ENCODE results near the gene FBXL4. TPM values are rescaled to one million over a fixed set of nuclear protein-coding genes. Genes with fewer than 3 reads are reported as not detected.
A peak's percentile ranks its signal among the peaks of the same experiment; 100 is the strongest.

The FBXL4 gene
- polyA plus RNA-seq, 1 donor, result 8.3 TPM

DNA sequence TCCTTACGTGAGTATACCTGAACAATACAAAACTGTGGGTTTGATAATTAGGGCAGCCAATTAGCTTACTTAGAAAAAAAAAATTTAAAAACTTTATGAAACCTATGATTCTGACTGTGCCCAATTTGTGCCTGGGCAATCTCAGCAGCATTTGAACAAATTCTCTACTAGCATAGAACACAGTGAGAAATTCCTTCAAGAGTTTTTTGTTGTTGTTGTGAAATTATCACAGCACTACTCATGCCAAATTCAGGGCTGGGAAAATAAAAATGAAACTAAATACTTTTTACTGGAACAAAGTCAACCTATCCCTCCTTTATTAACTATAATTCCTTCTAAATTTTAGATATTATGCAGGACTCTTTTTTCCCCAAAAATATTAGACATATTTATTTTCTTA lies 70.5 kb downstream of the FBXL4 start:
- DNase-seq, result no peak

DNA sequence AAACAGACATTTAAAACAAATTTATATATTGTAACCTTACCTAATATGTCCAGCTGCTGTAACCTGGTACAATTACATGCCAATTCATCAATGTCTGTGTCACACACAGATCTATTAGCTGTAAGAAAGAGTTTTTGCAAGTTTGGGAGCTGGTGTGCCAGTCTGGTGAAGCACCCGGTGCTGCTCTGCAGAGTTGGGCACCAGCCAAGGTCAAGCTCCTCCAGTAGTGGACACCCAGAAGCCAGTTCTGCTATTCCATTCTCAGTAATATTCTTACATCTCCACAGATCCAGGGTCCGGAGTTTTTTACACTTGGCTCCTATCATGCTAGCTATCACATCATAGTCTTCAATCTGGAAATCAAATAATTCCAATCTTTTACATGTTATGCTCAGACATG lies 72.4 kb downstream of the FBXL4 start:
- no peak for DNase-seq

- DNase-seq, result no peak
These were observed 75.9 kb downstream of the FBXL4 start for GRCh38 chr6:98871821-98872220.

GRCh38 chr6:98871057-98871456 lies 76.7 kb downstream of the FBXL4 start:
- DNase-seq, result no peak

DNA sequence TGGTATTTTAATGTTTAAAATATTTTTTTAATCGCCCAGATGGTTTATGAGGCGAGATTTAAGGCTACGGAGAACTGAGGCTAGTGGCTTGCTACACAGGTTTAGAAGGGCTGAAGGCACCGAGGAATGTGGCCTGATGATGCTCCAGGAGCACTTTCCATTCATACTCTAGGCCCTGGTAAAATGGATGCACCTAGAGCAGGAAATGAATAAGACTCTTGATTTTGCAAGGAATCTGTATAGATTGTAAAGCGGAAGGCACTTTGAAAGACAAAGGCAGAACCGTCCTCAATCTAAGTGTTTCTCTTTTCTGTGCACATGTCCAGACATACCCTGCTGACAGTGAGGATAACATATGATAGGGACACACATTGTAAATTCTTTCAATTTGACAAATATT lies 83.2 kb downstream of the FBXL4 start:
- DNase-seq, result no peak

GRCh38 chr6:98848539-98849242 lies 99.1 kb downstream of the FBXL4 start:
- DNase-seq, result no peak

DNA sequence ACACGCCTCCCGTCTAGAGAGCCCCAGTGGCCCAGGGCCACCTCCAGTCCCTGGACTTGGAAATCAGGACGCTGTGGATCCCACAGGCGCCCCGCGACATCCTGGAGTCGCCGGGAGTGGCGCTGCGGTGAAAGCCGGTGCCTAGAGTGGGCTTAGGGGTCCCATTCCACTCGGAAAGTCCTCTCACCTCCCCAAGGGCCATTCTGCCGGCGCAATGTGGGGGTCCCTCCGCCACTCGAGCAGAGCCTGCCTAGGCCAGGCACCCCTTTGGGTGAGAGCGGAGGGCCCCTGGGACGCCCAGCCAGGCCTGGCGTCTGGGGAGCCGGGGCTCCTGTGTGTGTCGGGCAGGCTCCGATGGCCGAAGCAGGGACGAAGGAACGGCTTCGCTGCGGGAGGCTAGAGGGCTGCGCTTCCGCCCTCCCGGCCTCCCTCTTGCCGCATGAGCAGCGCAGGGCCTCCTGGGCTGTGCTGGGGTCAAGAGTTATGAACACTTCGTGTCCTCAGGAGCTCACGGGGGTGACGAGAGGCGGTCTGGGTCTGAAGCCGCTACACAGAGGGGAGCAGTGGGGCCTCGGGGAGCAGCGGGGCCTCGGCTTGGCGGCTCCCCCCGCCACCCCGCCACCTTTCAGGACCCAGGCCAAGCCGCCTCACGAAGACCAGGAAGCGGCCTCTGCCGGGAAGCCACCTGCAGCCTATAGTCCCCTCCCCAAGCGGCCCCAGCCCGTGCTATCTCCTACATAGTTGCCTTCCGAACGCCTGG lies 99.8 kb downstream of the FBXL4 start:
- DNase-seq, result no peak

DNA sequence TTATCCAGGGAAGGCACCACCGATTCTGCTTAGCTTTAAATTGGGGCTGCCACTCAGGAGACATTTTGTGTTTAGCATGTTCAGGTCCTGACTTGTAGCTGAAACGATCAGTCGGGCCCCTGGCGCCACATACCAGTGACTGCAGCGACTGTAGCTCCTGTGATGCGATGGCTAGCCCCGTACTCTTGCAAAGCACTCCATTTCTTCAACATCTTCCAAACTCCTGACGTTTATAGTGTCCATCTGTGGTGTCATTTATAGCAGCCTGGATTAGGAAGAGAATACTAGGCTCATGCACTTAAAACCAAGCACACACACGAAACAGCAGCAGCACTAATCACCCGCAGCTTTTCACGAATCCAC lies 100.3 kb downstream of the FBXL4 start:
- no peak for DNase-seq

GRCh38 chr6:98846021-98846380 lies 101.7 kb downstream of the FBXL4 start:
- DNase-seq, result no peak

DNA sequence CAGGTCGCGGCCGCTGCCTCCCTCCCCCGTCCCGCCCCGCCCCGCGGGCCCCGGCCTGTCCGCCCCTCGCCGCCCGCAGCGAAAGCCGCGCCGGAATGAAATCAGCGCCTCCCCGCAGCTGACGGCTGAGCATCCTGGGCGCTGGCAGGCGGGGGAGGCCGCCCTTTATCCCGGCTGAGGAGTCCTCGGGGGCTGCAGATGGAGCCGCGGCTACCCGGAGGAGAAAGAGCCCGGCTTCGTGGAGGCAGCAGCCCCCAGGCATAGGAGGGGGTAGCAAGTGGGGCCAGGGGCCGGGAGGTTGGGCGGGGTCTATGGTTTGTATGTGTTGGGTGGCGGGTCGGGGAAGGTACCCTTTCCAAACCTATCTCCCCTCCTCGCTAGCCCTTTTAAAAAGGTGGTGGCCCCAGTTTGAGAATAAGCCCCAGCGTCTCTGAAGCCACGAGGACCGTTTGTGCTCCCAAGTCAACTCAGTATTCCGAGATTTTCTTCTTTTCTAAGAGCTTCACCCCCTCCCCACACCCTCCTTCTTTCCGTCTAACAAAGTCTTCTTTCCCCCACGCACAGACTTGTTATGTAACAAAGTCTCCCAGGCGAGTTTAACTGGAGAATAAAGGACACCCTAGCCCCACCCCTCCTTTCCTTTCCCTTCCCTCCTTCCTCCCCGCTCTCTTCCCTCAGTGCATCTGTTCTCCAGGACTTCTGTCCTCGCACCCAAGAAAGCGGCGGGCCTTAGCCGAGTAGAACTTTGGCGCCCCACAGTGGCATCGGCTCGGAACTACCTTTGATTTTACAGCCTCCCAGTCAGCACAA lies 102.3 kb downstream of the FBXL4 start:
- peak; percentile 79 for DNase-seq

DNA sequence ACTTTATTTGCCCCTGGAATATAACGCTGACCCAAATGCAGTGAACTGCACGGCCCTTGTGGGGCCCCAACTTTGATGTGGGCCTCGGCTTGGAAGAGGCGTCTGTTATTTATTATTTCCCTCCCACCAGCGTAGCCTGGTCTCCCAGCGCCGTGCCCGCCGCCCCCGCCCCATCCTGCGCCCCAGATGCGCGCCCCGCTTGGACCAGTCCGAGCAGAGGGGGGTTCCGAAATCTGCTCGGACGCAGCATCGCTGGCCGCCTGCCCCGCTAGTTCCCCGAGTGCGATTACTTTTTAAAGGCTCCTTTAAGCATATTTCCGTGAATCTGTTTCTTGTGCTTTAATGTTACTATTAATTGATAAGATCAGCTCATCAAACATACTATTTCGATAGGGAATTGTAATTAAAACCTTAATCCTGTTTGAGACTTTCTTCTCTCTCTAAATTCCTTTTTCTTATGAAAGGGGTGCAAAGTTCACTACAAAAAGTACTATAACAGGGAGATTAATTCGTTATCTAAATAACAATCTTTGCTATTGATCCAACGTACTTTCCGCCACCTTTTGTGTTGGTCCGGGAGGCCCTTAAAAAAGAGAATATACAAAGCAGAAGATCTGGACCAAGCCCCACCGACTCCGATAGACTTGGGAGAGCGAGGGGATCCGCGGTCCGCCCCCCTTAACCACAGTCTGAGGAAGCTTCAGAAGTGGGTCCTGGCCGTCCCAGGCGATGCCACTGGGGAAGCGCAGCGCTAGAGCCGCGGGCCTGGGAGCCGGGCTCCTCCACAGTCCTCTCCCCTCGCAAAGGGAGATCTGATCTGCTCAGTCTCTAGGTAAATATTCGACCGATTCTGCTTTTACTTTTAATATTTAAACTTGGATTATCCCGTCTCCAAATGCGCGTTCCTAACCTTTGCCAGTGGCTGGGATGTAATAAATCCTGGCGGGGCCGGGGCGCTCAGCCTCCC lies 103.2 kb downstream of the FBXL4 start:
- DNase-seq, result no peak

DNA sequence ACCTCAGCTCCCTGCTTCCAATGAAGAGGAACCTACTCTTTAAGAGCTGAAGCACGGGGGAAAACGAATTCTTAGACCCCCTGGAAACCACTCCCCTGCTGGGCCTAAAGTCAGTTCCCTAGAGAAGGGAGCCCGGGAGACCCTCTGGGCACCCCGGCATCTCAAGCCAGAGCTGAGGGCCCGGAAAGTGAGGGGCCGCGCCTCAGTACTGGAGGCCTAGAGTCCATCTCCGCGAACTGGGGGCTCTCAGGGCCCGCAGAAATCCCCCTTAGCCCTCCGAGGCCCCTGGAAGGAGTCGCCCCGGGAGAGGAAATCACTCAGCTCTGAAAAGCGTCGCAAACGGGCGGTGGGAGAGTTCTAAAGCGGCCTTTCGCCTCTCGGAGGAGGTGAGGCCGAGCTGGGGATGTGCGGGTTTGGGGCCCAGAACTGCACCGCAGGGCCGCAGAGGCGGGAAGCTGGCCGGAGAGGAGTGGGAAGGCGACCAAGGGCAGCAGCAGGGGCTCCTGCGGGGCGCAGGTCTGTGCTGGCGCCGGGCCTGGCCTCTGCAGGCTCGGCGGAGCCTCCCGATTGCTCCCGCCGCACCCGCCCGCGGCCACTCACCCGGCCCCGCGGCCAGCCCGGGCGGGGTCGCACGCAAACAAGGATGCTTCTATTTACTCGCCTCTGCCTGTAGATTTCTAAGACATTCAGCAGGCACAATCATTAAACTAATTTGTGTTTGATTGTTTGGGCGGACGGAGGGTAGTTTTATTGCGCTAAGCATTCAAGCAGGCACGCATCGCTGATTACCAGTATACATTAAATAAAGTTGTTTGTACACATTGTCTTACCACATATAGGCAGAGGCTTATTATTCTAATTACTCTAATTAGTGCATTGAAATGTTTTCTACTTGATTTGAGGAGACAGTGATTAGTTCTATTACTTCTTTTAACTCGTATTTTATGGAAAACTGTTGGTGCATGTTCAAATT lies 104.2 kb downstream of the FBXL4 start:
- no peak for DNase-seq

GRCh38 chr6:98842342-98843180 lies 105.2 kb downstream of the FBXL4 start:
- no peak for DNase-seq

DNA sequence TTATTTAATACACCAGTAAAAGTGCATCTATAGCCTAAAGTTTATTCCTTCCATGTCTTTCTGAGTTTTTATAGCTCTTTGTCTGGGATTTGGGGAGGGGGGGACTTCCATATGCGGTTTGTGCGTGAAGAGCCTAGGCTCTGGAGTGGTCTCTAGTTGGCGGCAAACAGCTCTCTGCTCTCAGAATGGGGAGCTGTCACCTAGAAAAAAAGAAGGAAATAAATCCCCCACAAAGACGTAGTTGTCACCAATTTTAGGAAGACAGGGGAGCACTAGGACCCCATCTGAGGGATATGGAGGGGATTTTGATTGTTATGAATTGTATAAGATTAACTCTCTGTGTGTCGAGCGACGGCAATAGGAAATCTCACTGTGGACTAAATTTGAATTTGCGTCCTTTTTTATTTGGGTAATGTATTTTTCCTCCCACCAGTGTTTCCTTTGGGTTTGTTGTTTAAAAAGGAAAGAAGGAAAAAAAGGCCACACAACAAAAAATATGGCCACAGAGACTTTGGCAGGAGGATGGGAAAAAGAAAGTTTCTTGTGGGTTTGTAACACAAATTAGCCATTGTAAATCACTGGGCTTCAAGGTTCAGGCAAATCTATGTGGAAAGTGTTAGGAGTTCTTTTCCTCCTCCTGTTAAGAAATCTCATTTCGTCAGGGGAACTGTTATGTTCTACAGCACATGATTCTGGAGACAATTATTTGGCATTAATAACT lies 106.0 kb downstream of the FBXL4 start:
- no peak for DNase-seq

GRCh38 chr6:98840996-98841513 lies 106.7 kb downstream of the FBXL4 start:
- no peak for DNase-seq

- no peak for DNase-seq
These were observed 107.4 kb downstream of the FBXL4 start for GRCh38 chr6:98840385-98840784.

DNA sequence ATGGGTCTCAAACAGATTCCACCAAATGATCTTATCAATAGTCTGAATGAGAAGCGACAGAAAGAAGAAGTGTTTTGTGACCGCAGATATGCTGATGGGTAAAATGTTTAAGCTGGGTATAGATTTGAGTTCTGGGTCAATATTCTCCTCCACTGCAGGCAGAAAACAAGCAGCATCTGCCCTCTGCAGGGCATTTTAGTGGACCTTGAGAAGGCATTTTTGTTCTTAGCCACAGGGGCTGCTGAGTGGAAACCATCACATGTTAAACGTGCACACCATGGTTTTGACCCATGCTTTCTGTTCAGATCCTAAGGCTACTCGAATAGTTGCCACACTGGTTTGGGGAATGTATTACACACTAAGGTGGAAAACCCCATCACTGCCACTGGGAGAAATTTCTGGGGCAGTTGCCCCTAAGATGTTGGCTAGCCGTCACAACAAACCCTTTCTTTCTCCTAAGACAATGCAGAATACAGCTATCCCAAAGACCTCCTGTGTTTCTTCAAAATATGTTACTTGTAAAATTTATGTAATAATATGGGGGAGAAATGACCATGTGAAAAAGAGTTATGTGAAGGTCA lies 107.9 kb downstream of the FBXL4 start:
- no peak for DNase-seq

GRCh38 chr6:98838975-98839374 lies 108.8 kb downstream of the FBXL4 start:
- no peak for DNase-seq

GRCh38 chr6:98838032-98838431 lies 109.7 kb downstream of the FBXL4 start:
- no peak for DNase-seq

All from hindlimb muscle (tissue), 1 donor.